Cardiac muscle cell (in vitro differentiated cells and primary cell): ENCODE results near the gene SLC28A3. TPM values are rescaled to one million over a fixed set of nuclear protein-coding genes. Genes with fewer than 3 reads are reported as not detected.
A peak's percentile ranks its signal among the peaks of the same experiment; 100 is the strongest.

Experiments
- DNase-seq, 2 donors: peaks; one replicate each; pipeline versions ENCODE4 v3.0.0 to v3.0.0-alpha.2; 2010 to 2017; ENCODE audit warnings: low read depth in 1 of 2, low spot score in 1 of 2
- H3K27ac ChIP-seq: fragments of 200-600 bp; sonication (generic); 2 replicates; pipeline ENCODE4 v1.5.1; 2016
- H3K27me3 ChIP-seq: fragments of 200-600 bp; sonication (generic); 2 replicates; pipeline ENCODE4 v1.6.0; 2016; ENCODE audit warnings: control low read depth
- H3K36me3 ChIP-seq: fragments of 200-600 bp; sonication (generic); 2 replicates; pipeline ENCODE4 v1.5.1; 2016; ENCODE audit warnings: control low read depth
- H3K4me1 ChIP-seq: fragments of 200-600 bp; sonication (generic); 2 replicates; pipeline ENCODE4 v1.8.1; 2017; ENCODE audit warnings: low read depth, mild to moderate bottlenecking, mixed run types
- H3K4me3 ChIP-seq: fragments of 200-600 bp; sonication (generic); 2 replicates; pipeline ENCODE4 v1.5.1; 2016; ENCODE audit warnings: mild to moderate bottlenecking
- H3K9me3 ChIP-seq: fragments of 200-600 bp; sonication (generic); 2 replicates; pipeline ENCODE4 v1.5.1; 2017; ENCODE audit warnings: low read depth, mild to moderate bottlenecking, control low read depth
- polyA plus RNA-seq: library from polyadenylated mRNA; unstranded; fragments of >200 nt; fragmentation: Nextera tagmentation; extraction: Ambion mirVana; gene quantifications from 2 replicates; pipeline ENCODE4 v1.2.1, GENCODE V29; 2016
- total RNA-seq: library from RNA; depleted of rRNA; stranded (reverse); fragments of >200 nt; gene quantifications from 2 replicates; pipeline ENCODE4 v1.2.3, GENCODE V29; 2016
- TF ChIP-seq, protein P1 (sequence below): IDR thresholded peaks from 2 replicates; pipeline ENCODE4 v1.5.1; 2012; ENCODE audit warnings: low read depth, mild to moderate bottlenecking, low read length

The SLC28A3 gene
- total and polyA plus RNA-seq, 2 experiments from 2014 or later: 0.70 to 1.5 TPM

DNA sequence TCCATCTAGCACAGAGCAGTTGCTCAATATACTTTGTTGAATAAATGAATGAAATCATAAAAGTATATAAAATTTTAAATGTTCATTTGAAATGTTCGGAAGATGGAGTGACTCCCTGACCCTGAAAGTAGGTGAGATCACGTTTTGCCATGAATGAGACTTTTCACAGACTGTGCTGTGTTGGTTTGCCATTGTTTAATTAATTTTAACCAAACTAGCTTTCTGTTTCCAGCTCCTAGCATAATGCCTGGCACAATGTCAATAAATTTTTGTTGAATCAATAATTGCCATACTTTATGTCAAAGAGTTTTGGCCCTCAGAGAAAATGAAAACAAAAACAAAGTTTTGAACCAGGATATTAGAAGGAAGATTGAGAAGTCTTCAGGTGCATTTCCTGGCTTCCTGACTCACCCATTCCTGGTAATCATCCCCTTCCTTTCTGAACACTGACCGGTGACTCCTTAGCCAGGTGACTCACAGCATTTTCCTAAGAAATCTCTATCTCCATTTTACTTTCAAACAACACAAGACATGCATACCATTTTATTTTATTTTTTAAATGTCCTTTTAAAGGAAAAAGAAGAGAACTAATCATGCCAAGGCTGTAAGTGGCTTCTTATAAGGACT is 15.1 kb downstream of the SLC28A3 start:
- no peak overlapping the region for H3K4me3 ChIP-seq
- H3K27me3 ChIP-seq: no peaks in the 10 kb centered on the region
- no peak for DNase-seq
- no peaks in the 10 kb centered on the region for H3K9me3 ChIP-seq
- TF ChIP-seq, protein P1, sequence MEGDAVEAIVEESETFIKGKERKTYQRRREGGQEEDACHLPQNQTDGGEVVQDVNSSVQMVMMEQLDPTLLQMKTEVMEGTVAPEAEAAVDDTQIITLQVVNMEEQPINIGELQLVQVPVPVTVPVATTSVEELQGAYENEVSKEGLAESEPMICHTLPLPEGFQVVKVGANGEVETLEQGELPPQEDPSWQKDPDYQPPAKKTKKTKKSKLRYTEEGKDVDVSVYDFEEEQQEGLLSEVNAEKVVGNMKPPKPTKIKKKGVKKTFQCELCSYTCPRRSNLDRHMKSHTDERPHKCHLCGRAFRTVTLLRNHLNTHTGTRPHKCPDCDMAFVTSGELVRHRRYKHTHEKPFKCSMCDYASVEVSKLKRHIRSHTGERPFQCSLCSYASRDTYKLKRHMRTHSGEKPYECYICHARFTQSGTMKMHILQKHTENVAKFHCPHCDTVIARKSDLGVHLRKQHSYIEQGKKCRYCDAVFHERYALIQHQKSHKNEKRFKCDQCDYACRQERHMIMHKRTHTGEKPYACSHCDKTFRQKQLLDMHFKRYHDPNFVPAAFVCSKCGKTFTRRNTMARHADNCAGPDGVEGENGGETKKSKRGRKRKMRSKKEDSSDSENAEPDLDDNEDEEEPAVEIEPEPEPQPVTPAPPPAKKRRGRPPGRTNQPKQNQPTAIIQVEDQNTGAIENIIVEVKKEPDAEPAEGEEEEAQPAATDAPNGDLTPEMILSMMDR: no peak
- H3K27ac ChIP-seq: no peak overlapping the region
- no peaks in the 10 kb centered on the region for H3K4me1 ChIP-seq
- no peaks in the 10 kb centered on the region for H3K36me3 ChIP-seq

DNA sequence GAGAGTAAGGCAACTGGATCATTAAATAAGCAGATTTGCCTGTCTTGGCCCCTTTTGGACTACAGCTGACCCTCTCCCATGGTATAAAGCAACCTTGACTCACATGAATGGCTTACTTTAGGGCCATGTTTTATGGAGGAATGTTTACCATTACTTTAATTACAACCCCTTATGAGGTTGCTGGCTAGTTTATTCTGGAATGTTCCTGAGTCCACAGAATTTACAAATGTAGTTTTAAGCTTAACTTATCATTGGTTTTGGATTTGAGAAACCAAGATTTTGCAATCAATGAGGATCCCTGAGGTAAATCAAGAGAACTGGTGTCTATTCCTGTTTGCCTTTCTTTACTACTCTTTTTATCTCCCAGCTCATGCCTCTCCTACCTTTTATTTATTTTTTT is 15.7 kb downstream of the SLC28A3 start:
- no peaks in the 10 kb centered on the region for H3K4me1 ChIP-seq

DNA sequence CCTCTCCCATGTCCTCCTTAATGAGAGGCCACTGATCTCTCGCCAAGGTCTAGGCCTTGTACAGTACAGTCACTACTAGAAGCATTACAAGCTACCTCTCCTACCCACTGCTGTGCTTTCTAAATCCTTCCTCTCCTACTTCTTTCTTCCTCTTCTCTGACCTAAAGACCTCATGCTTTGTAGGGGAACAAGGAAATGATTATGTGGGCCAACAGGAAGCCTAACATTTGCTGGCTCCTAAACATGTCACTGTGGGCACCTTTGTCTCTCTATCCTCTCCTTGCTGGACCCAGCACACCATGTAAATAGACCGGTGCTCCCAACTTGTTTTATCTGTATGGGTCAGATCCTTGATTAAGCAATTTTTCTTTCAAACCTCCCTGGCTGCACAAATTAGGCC is 16.7 kb downstream of the SLC28A3 start:
- no peak for DNase-seq
- Histone ChIP-seq H3K4me1 (no peaks in the 10 kb centered on the region), H3K27me3 (no peaks in the 10 kb centered on the region), H3K4me3 (no peak overlapping the region), H3K36me3 (no peaks in the 10 kb centered on the region), H3K27ac (no peak overlapping the region), H3K9me3 (no peaks in the 10 kb centered on the region)
- TF ChIP-seq, protein P1: no peak

More for the DNA sequence above, 15.7 kb downstream of the SLC28A3 start:
- Histone ChIP-seq H3K9me3 (no peaks in the 10 kb centered on the region), H3K36me3 (no peaks in the 10 kb centered on the region), H3K27ac (no peak overlapping the region), H3K4me3 (no peak overlapping the region), H3K27me3 (no peaks in the 10 kb centered on the region)
- no peak for DNase-seq
- TF ChIP-seq, protein P1: no peak

DNA sequence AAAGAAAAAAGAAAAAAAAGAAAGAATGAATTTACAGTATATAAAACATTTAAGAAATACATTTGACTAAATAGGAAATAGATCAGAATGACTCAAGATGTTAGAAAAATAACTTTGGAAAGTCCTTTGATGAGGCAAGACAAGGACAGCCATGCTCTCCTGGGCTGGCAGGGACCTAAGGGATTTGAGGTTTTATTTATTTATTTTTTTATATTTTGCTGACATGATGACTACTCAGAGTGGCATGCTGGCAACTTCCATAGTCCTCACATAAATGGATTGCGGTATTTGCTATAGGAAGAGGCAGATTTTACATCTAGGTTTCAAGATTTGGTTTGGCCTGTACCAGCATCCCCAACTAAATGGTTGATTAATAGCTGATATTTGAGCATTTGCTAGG is 17.7 kb downstream of the SLC28A3 start:
- Histone ChIP-seq H3K9me3 (no peaks in the 10 kb centered on the region), H3K27ac (no peak overlapping the region), H3K27me3 (no peaks in the 10 kb centered on the region), H3K36me3 (no peaks in the 10 kb centered on the region), H3K4me3 (no peak overlapping the region), H3K4me1 (no peaks in the 10 kb centered on the region)
- TF ChIP-seq, protein P1: no peak
- DNase-seq: peak in 1 of 2 donors; percentile 32

DNA sequence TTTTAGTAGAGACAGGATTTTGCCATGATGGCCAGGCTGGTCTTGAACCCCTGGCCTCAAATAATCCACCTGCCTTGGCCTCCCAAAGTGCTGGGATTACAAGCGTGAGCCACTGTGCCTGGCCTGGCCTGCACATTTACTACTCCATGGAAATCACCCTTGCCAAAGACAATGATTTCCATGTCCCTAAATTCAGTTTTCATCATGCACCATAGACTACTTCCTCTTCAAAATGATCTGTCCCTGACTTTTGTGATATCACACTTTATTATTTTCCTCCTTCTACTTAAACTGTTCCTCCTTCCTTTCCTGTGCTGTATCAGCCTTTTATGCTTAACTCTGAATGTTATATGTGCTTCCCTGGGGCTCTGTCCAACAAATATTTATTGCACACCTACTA is 20.3 kb downstream of the SLC28A3 start:
- Histone ChIP-seq H3K27me3 (no peaks in the 10 kb centered on the region), H3K9me3 (no peaks in the 10 kb centered on the region), H3K27ac (no peak overlapping the region), H3K36me3 (no peaks in the 10 kb centered on the region), H3K4me3 (no peak overlapping the region), H3K4me1 (no peaks in the 10 kb centered on the region)
- TF ChIP-seq, protein P1: no peak
- DNase-seq: no peak

DNA sequence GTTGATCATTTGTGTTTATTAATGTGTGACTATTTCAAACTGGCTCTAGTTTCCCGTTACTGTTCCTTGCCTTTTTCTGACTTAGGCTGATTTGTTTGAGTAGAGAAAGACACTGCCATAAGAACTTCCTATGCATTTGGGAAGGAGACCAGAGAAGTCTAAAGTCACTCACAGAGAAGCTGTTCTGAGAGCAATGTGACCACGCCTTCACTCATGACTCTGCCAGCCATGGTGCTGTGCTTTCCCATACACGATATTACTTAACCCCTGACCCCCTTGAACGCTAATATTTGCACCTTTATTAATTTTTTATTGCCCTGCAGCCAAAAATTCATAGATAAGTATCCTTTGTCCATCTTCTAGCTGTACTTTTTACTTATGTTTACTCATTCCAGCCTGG is 20.9 kb downstream of the SLC28A3 start:
- H3K9me3 ChIP-seq: no peaks in the 10 kb centered on the region
- H3K27me3 ChIP-seq: no peaks in the 10 kb centered on the region
- H3K4me1 ChIP-seq: no peaks in the 10 kb centered on the region
- DNase-seq: no peak
- no peak overlapping the region for H3K4me3 ChIP-seq
- TF ChIP-seq, protein P1: no peak
- no peaks in the 10 kb centered on the region for H3K36me3 ChIP-seq
- no peak overlapping the region for H3K27ac ChIP-seq
